NT2/D1 (cell line): Measurements from ENCODE around the gene KRTAP22-1.

ENCODE experiments used
- DNase-seq: peaks from one replicate; pipeline ENCODE4 v3.0.0-alpha.2; 2011; ENCODE audit warnings: low read depth, low spot score
- H3K27me3 ChIP-seq: 2 replicates; pipeline ENCODE4 v1.6.0; 2011; ENCODE audit warnings: mild to moderate bottlenecking; ENCODE audit not compliant: insufficient read length, insufficient read depth
- H3K36me3 ChIP-seq: 2 replicates; pipeline ENCODE4 v1.6.1; 2011; ENCODE audit warnings: mild to moderate bottlenecking, low read length, mixed read lengths; ENCODE audit not compliant: insufficient read depth, insufficient read length
- H3K4me1 ChIP-seq: 2 replicates; pipeline ENCODE4 v1.5.1; 2011; ENCODE audit not compliant: insufficient read depth, insufficient read length
- H3K4me3 ChIP-seq: 2 replicates; pipeline ENCODE4 v1.5.1; 2011; ENCODE audit warnings: low read depth; ENCODE audit not compliant: insufficient read length
- H3K9ac ChIP-seq: 2 replicates; pipeline ENCODE4 v1.6.0; 2011; ENCODE audit warnings: low read depth; ENCODE audit not compliant: insufficient read length
- H3K9me3 ChIP-seq: 2 replicates; pipeline ENCODE4 v1.5.1; 2011; ENCODE audit warnings: mild to moderate bottlenecking, low read length; ENCODE audit not compliant: insufficient read depth
- SUZ12 ChIP-seq: IDR thresholded peaks from 2 replicates; pipeline ENCODE4 v1.6.1; 2011; ENCODE audit not compliant: insufficient read length, insufficient read depth; ENCODE audit errors: extremely low read depth
- YY1 ChIP-seq: IDR thresholded peaks from 2 replicates; pipeline ENCODE4 v1.6.1; 2011; ENCODE audit not compliant: insufficient read length, insufficient read depth
- ZNF274 ChIP-seq: IDR thresholded peaks from 2 replicates; pipeline ENCODE4 v1.6.1; 2011; ENCODE audit warnings: mild to moderate bottlenecking, low read depth, low read length

Gene KRTAP22-1

GRCh38 chr21:30600787-30601186 lies at the start of gene KRTAP22-1:
Gene KRTAP22-1 (plus strand): TSS chr21:30601087.
- H3K9ac ChIP-seq: no peak within 1 kb of the TSS
- DNase-seq: no peak
- H3K27me3 ChIP-seq: no peaks in the 10 kb centered on the region
- no peaks in the 10 kb centered on the region for H3K9me3 ChIP-seq
- H3K4me1 ChIP-seq: no peaks in the 10 kb centered on the region
- TF ChIP-seq SUZ12 (no peak), ZNF274 (no peak), YY1 (no peak)
- H3K4me3 ChIP-seq: no peak within 1 kb of the TSS
- no peaks in the 10 kb centered on the region for H3K36me3 ChIP-seq

GRCh38 chr21:30552782-30553181 lies 48.1 kb upstream of the KRTAP22-1 start:
- Histone ChIP-seq H3K9me3 (no peaks in the 10 kb centered on the region), H3K9ac (no peak overlapping the region), H3K27me3 (no peaks in the 10 kb centered on the region), H3K4me1 (no peaks in the 10 kb centered on the region), H3K36me3 (no peaks in the 10 kb centered on the region), H3K4me3 (no peak overlapping the region)
- DNase-seq: no peak
- TF ChIP-seq YY1: no peak
- no peak for TF ChIP-seq SUZ12
- TF ChIP-seq ZNF274: no peak

- Histone ChIP-seq H3K36me3 (no peaks in the 10 kb centered on the region), H3K4me1 (no peaks in the 10 kb centered on the region), H3K27me3 (no peaks in the 10 kb centered on the region), H3K4me3 (no peak overlapping the region), H3K9me3 (no peaks in the 10 kb centered on the region; the same call in 1 of the 2 replicates), H3K9ac (no peak overlapping the region)
- no peak for DNase-seq
- TF ChIP-seq YY1 (no peak), SUZ12 (no peak), ZNF274 (no peak)
These were observed 45.8 kb upstream of the KRTAP22-1 start for GRCh38 chr21:30555095-30555494.

GRCh38 chr21:30561264-30561895 lies 39.5 kb upstream of the KRTAP22-1 start, which contains the start of gene KRTAP19-7:
Gene KRTAP19-7 (minus strand): TSS chr21:30561314. CDS start chr21:30561289, 25 bp downstream.
- H3K9ac ChIP-seq: no peak within 1 kb of the TSS
- no peak for DNase-seq
- H3K36me3 ChIP-seq: no peaks in the 10 kb centered on the region
- H3K9me3 ChIP-seq: no peaks in the 10 kb centered on the region; the same call in 1 of the 2 replicates
- H3K27me3 ChIP-seq: no peaks in the 10 kb centered on the region
- no peaks in the 10 kb centered on the region for H3K4me1 ChIP-seq
- TF ChIP-seq YY1 (no peak), ZNF274 (no peak), SUZ12 (no peak)
- no peak within 1 kb of the TSS for H3K4me3 ChIP-seq

GRCh38 chr21:30561957-30562356 lies 38.9 kb upstream of the KRTAP22-1 start:
- no peak for DNase-seq
- Histone ChIP-seq H3K9me3 (no peaks in the 10 kb centered on the region; the same call in 1 of the 2 replicates), H3K36me3 (no peaks in the 10 kb centered on the region), H3K4me3 (no peak overlapping the region), H3K4me1 (no peaks in the 10 kb centered on the region), H3K27me3 (no peaks in the 10 kb centered on the region), H3K9ac (no peak overlapping the region)
- TF ChIP-seq ZNF274 (no peak), YY1 (no peak), SUZ12 (no peak)

GRCh38 chr21:30563072-30563471 lies 37.8 kb upstream of the KRTAP22-1 start:
- H3K9me3 ChIP-seq: no peaks in the 10 kb centered on the region; the same call in 1 of the 2 replicates
- no peak for DNase-seq
- H3K36me3 ChIP-seq: no peaks in the 10 kb centered on the region
- no peak overlapping the region for H3K9ac ChIP-seq
- no peaks in the 10 kb centered on the region for H3K4me1 ChIP-seq
- H3K27me3 ChIP-seq: no peaks in the 10 kb centered on the region
- no peak overlapping the region for H3K4me3 ChIP-seq
- no peak for TF ChIP-seq SUZ12

- no peak for DNase-seq
- TF ChIP-seq SUZ12 (no peak), YY1 (no peak), ZNF274 (no peak)
- H3K36me3 ChIP-seq: no peaks in the 10 kb centered on the region
- H3K4me3 ChIP-seq: no peak overlapping the region
- H3K27me3 ChIP-seq: no peaks in the 10 kb centered on the region
- H3K4me1 ChIP-seq: no peaks in the 10 kb centered on the region
- H3K9ac ChIP-seq: no peak overlapping the region
- H3K9me3 ChIP-seq: no peaks in the 10 kb centered on the region; the same call in 1 of the 2 replicates
These were observed 37.3 kb upstream of the KRTAP22-1 start for GRCh38 chr21:30563630-30564029.
